Hepatocyte (in vitro differentiated cells): ENCODE measurements around the gene TEKT3. TPM values are rescaled to one million over a fixed set of nuclear protein-coding genes. Genes with fewer than 3 reads are reported as not detected.

Experiments
- DNase-seq: peaks from one replicate; pipeline ENCODE4 v3.0.0-alpha.2; 2016; ENCODE audit warnings: low spot score
- H2AFZ ChIP-seq: fragments of 200-600 bp; sonication (generic); 2 replicates; pipeline ENCODE4 v1.6.0; 2016; ENCODE audit warnings: antibody characterized with exemption, mild to moderate bottlenecking
- H3K27ac ChIP-seq: fragments of 200-600 bp; sonication (generic); 2 replicates; pipeline ENCODE4 v1.5.1; 2016; ENCODE audit warnings: mild to moderate bottlenecking
- H3K27me3 ChIP-seq: fragments of 200-600 bp; sonication (generic); 2 replicates; pipeline ENCODE4 v1.6.1; 2016
- H3K36me3 ChIP-seq: fragments of 200-600 bp; sonication (generic); replicated peaks from 2 replicates; pipeline ENCODE4 v1.5.1; 2016; ENCODE audit warnings: low read depth; ENCODE audit not compliant: insufficient read depth
- H3K4me1 ChIP-seq: fragments of 200-600 bp; sonication (generic); 2 replicates; pipeline ENCODE4 v1.5.1; 2016; ENCODE audit warnings: mild to moderate bottlenecking, moderate library complexity; ENCODE audit not compliant: insufficient read depth
- H3K4me2 ChIP-seq: fragments of 200-600 bp; sonication (generic); 2 replicates; pipeline ENCODE4 v1.6.0; 2016
- H3K4me3 ChIP-seq: fragments of 200-600 bp; sonication (generic); 2 replicates; pipeline ENCODE4 v1.5.1; 2016; ENCODE audit warnings: mild to moderate bottlenecking
- H3K79me2 ChIP-seq: fragments of 200-600 bp; sonication (generic); 2 replicates; pipeline ENCODE4 v1.6.0; 2017; ENCODE audit warnings: mild to moderate bottlenecking
- H3K9me2 ChIP-seq: fragments of 200-600 bp; sonication (generic); replicated peaks from 2 replicates; pipeline ENCODE4 v1.6.0; 2017; ENCODE audit warnings: mild to moderate bottlenecking; ENCODE audit not compliant: insufficient read depth
- H3K9me3 ChIP-seq: fragments of 200-600 bp; sonication (generic); 2 replicates; pipeline ENCODE4 v1.5.1; 2016; ENCODE audit warnings: low read depth, mild to moderate bottlenecking
- H4K20me1 ChIP-seq: fragments of 200-600 bp; sonication (generic); 2 replicates; pipeline ENCODE4 v1.6.0; 2016; ENCODE audit warnings: mild to moderate bottlenecking; ENCODE audit not compliant: insufficient read depth, poor library complexity, severe bottlenecking
- EZH2 ChIP-seq: fragments of 200-600 bp; sonication (generic); IDR thresholded peaks from 2 replicates; pipeline ENCODE4 v1.6.1; 2016; ENCODE audit warnings: antibody characterized with exemption, mild to moderate bottlenecking, borderline replicate concordance
- EZH2phosphoT487 ChIP-seq: fragments of 200-600 bp; sonication (generic); IDR thresholded peaks from one replicate; pipeline ENCODE4 v1.6.1; 2018; ENCODE audit warnings: antibody characterized with exemption, mild to moderate bottlenecking, low read depth, moderate library complexity; ENCODE audit not compliant: unreplicated experiment, severe bottlenecking
- WGBS: methylation state at CpG from one replicate; pipeline ENCODE4 v1.1.6; 2016; ENCODE audit warnings: low lambda C conversion rate; ENCODE audit errors: missing lambda C conversion rate; 5-methylcytosine and 5-hydroxymethylcytosine counted together
- polyA plus RNA-seq: library from polyadenylated mRNA; unstranded; fragments of >200 nt; fragmentation: Nextera tagmentation; extraction: Ambion mirVana; gene quantifications from 2 replicates; pipeline ENCODE4 v1.2.1, GENCODE V29; 2016
- total RNA-seq: library from RNA; depleted of rRNA; stranded (reverse); fragments of >200 nt; gene quantifications from 2 replicates; pipeline ENCODE4 v1.2.3, GENCODE V29; 2014
- TF ChIP-seq, protein P1 (sequence below): fragments of 200-600 bp; sonication (generic); IDR thresholded peaks from 2 replicates; pipeline ENCODE4 v1.5.1; 2016; ENCODE audit warnings: antibody characterized with exemption, mild to moderate bottlenecking; ENCODE audit not compliant: poor library complexity

The TEKT3 gene
- total and polyA plus RNA-seq, 2 experiments from 2014 or later, result 0.45 to 1.9 TPM

DNA sequence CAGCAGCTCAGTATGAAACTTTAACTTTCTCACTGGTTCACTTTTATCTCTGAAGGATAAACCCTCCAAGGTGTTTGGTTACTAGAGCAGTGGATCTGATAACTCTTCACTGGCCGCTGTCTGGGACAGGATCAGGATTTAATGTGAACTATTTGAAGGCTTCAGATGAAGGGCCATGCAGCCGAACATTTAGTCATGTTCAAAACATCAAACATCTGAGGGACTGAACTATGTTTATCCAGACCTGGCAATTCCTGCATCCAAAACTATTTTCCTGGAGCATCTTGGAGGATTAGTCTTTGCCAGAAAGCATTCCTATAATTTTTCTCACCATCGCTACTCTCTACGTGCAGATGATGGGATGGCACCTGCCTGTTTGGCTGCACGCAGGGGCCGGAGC is 55.9 kb downstream of the TEKT3 start:
- H3K36me3 ChIP-seq, result no peaks in the 10 kb centered on the region
- no peaks in the 10 kb centered on the region for H3K4me1 ChIP-seq
- H3K9me2 ChIP-seq, result no peaks in the 10 kb centered on the region
- H4K20me1 ChIP-seq, result no peaks in the 10 kb centered on the region
- no peak for DNase-seq
- H3K27me3 ChIP-seq, result no peaks in the 10 kb centered on the region
- no peak for TF ChIP-seq EZH2phosphoT487
- no peak for TF ChIP-seq EZH2
- TF ChIP-seq, protein P1, sequence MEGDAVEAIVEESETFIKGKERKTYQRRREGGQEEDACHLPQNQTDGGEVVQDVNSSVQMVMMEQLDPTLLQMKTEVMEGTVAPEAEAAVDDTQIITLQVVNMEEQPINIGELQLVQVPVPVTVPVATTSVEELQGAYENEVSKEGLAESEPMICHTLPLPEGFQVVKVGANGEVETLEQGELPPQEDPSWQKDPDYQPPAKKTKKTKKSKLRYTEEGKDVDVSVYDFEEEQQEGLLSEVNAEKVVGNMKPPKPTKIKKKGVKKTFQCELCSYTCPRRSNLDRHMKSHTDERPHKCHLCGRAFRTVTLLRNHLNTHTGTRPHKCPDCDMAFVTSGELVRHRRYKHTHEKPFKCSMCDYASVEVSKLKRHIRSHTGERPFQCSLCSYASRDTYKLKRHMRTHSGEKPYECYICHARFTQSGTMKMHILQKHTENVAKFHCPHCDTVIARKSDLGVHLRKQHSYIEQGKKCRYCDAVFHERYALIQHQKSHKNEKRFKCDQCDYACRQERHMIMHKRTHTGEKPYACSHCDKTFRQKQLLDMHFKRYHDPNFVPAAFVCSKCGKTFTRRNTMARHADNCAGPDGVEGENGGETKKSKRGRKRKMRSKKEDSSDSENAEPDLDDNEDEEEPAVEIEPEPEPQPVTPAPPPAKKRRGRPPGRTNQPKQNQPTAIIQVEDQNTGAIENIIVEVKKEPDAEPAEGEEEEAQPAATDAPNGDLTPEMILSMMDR, result no peak
- no peak overlapping the region for H3K27ac ChIP-seq
- H3K4me2 ChIP-seq, result no peak overlapping the region
- H3K9me3 ChIP-seq, result no peaks in the 10 kb centered on the region
- no peak overlapping the region for H2AFZ ChIP-seq
- 69% methylated on average over 6 of the region's 6 CpGs for WGBS
- H3K4me3 ChIP-seq, result no peak overlapping the region
- H3K79me2 ChIP-seq, result no peaks in the 10 kb centered on the region

DNA sequence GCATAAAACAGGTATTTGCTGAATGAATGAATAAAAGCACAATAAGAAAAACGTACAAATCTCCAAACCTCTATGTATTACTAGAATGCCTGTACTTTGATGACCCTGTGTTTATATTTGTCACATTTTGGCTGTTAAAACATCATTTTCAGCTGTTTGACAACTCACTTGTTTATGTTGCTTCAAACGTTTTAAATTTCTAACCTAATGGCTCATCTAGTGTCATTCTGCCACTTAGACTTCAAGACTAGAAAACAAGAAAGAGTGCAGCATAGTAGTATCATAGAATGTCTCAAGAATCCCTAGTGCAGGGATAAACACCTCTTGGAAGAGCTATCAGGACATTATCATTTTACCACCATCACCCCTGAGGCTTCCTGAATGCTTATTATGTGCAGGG is 56.9 kb downstream of the TEKT3 start:
- no peaks in the 10 kb centered on the region for H3K27me3 ChIP-seq
- TF ChIP-seq EZH2, result no peak
- no peak for TF ChIP-seq EZH2phosphoT487
- H3K4me1 ChIP-seq, result no peaks in the 10 kb centered on the region
- H2AFZ ChIP-seq, result no peak overlapping the region
- DNase-seq, result no peak
- H3K4me3 ChIP-seq, result no peak overlapping the region
- H3K36me3 ChIP-seq, result no peaks in the 10 kb centered on the region
- H3K9me2 ChIP-seq, result no peaks in the 10 kb centered on the region
- no peak overlapping the region for H3K4me2 ChIP-seq
- H3K9me3 ChIP-seq, result no peaks in the 10 kb centered on the region
- H4K20me1 ChIP-seq, result no peaks in the 10 kb centered on the region
- H3K27ac ChIP-seq, result no peak overlapping the region
- H3K79me2 ChIP-seq, result no peaks in the 10 kb centered on the region
- WGBS, result 49% methylated on average over 2 of the region's 2 CpGs

GRCh38 chr17:15284107-15284506 is 57.3 kb downstream of the TEKT3 start:
- no peak for TF ChIP-seq EZH2phosphoT487
- no peak for TF ChIP-seq EZH2
- TF ChIP-seq, protein P1, result no peak
- no peaks in the 10 kb centered on the region for H4K20me1 ChIP-seq
- H3K9me3 ChIP-seq, result no peaks in the 10 kb centered on the region
- no peaks in the 10 kb centered on the region for H3K27me3 ChIP-seq
- no peaks in the 10 kb centered on the region for H3K79me2 ChIP-seq
- H3K4me1 ChIP-seq, result no peaks in the 10 kb centered on the region
- WGBS, result 96% methylated on average over 6 of the region's 6 CpGs
- no peak overlapping the region for H3K4me3 ChIP-seq
- H3K27ac ChIP-seq, result no peak overlapping the region
- H3K9me2 ChIP-seq, result no peaks in the 10 kb centered on the region
- no peak overlapping the region for H3K4me2 ChIP-seq
- no peaks in the 10 kb centered on the region for H3K36me3 ChIP-seq
- no peak overlapping the region for H2AFZ ChIP-seq
- no peak for DNase-seq

DNA sequence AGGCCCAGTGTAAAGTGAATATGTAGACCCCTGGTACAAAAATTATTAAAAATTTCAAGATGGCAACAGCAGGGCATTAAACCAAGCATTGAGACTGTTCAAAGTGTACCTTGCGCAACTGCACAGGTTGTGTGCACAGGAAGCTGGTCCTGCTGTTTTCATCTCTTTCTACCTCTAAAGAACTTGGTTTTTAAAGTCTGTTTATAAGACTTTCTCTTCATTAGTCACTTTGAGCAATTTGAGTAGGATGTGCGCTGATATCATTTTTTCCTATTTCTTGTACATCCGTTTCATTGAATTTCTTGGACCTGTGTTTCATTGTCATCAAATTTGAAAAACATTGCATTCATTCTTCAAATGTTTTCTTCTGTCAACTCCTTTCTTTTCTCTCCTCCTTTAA is 59.5 kb downstream of the TEKT3 start:
- Histone ChIP-seq H3K9me3 (no peaks in the 10 kb centered on the region), H3K4me3 (no peak overlapping the region), H4K20me1 (no peaks in the 10 kb centered on the region), H3K9me2 (no peaks in the 10 kb centered on the region), H3K4me1 (no peaks in the 10 kb centered on the region), H3K27me3 (no peaks in the 10 kb centered on the region), H2AFZ (no peak overlapping the region), H3K27ac (no peak overlapping the region), H3K36me3 (no peaks in the 10 kb centered on the region), H3K79me2 (no peaks in the 10 kb centered on the region), H3K4me2 (no peak overlapping the region)
- DNase-seq, result no peak
- TF ChIP-seq EZH2phosphoT487 (no peak), EZH2 (no peak)
- TF ChIP-seq, protein P1, result no peak
- WGBS, result 90% methylated on average over 3 of the region's 3 CpGs
